Measurements from ENCODE around the gene P3R3URF.

P3R3URF gene

DNA sequence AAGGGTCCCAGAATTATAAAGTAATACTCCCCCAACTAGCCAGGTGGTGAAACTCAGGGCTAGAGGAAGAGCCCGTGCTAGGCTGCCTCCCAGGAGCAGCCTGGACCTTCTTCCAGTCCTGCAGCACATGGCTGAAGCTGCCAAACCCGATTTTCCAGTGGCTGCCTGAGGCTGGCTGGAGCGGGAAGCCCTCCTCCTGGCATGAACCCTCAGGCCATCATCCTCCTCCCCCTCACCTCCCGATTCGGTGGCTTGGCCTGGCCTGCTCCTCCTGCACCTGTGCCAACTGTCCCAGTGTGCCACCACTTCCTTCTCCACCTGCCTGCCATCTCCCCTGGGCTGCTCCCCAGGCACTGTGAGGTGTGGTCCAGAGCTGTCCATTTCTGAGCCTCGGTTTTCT is 4.4 kb downstream of the P3R3URF start:
- no peak for DNase-seq

DNA sequence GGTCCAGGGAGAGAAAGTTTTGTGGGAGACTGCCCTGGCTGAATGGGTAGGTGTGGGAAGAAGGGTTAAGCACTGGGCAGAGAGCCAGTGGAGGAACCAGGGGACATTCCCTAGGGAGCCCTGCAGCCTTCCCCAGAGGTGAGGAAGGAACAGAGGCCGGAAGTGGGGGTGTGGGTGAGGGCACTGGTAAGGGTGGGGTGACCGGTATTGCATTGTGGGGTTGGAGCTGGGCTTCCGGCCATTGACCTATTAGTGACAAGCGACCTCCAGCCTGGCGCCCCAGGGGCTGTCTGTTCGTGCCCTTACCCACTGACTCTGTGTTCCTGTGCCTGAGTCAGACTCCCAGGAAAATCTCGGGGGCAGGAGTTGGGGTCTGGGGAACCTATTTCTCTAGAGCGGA is 4.9 kb downstream of the P3R3URF start:
- DNase-seq = no peak

DNA sequence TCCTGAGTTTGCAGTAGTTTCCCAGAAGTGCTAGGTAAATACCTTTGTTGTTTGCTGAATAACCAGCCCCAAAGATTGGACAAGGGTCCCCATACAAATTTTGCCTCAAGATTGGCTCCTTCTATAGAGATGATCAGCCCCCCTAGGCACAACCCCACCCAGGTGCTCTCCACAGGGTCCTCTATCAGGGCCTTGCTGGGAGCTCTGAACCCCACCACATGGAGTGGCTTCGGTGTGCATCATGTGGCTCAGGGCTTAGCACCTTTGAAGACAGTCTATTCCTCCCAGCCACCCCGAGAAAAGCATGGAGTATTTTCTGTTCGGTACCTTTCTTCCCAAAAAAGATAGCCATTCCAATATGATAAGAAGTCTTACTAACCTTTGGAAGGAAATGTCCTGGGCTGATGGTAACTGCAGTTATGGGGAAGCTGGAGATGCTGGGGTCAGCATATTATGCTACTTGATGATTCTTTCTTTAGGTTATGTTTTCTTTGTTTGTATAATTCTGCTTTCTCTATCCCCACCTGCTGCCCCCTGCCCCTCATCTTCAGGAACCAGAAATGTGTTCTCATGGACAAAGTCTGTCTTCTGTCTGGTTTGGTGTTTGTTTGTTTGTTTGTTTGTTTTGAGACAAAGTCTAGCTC is 6.4 kb downstream of the P3R3URF start:
- DNase-seq = no peak

DNA sequence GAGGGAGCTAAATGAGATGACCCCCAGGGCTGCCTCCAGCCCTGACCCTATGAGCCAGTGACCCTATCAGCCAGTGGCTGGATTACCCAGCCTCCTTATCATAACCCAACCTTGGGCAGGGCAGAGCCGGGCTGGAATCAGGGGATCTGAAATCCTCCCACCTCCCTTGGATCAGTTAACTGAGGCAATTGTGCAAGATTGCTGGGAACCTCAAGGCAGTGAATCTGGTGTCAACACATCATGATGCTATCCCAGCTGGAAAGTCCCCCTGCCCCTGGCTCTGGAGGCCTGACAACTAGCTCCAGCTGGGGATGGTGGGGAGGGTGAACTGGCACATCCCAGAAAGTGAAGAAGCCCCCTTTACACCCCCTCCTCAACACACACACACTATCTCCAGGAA is 7.8 kb downstream of the P3R3URF start:
- DNase-seq = no peak

DNA sequence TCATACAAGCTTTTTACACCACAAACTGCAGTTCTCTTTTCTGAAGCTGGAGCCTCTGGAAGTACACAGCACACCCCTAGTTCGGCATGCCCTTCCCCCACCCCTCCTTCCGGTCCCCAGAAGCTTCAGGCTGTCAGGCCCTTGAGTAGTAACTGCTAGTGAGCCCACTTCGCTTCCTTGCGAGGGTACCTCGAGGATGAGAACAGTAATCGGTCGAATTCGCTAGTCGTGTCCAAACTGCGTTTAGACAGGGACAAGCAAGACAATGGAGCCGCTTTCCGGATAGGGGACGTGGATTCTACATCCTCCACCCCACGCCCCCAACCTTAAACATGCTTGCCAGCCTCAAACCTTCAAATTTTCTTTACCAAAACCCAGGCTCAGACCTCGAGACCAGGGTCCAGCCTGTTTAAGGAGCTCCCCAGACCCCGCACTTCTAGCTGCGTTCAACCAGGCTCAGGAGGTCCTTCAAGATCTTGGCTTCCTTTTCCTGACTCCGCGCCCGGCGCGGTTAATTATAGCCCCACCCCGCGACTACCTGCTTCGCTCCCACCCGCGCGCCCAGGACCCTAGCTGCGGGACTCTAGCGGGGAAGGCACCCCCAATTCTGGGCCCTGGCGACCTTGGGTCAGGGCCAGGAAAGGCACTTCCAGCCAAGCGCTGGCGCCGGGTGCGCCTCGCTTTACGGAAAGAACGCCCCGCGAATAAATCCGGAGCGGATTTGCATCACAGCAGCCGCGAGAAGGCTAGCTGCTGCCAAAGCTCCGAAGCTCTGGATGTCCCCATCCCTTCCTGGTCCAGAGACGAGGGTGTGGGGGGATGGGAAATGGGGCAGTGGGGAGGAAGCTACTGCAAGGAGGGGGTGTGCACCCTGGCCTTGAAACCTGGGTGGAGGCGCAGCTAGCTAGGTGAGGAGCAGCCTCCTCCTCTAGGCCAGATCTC is 9.5 kb downstream of the P3R3URF start:
- DNase-seq = peak; percentile 44

- no peak for DNase-seq
Observed at GRCh38 chr1:46160212-46160611, 16.1 kb downstream of the P3R3URF start.

GRCh38 chr1:46159516-46159915 is 16.8 kb downstream of the P3R3URF start:
- DNase-seq = no peak

- no peak for DNase-seq
Observed at GRCh38 chr1:46158312-46159281, 17.7 kb downstream of the P3R3URF start.

- no peak for DNase-seq
Observed at GRCh38 chr1:46157916-46158311, 18.4 kb downstream of the P3R3URF start.

DNA sequence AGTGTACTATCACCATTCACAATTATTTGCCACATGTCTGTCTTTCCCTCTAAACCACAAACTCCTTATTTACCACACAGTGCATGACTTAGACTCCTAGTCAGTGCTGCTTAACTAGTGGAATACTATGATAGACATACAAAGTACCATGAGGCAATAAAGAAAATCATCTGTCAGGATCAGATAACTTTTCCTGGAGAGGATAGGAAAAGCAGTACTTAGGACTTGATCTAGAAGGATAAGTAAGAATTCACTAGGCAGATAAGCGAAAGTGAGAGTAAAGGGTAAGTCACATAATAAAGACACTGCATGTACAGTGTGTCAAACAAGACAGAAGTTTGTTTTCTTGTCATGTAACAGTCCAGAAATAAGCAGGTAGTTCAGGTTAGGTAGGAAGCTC is 22.6 kb downstream of the P3R3URF start:
- DNase-seq = no peak

- DNase-seq = no peak
Observed at GRCh38 chr1:46153228-46153627, 23.1 kb downstream of the P3R3URF start.

DNA sequence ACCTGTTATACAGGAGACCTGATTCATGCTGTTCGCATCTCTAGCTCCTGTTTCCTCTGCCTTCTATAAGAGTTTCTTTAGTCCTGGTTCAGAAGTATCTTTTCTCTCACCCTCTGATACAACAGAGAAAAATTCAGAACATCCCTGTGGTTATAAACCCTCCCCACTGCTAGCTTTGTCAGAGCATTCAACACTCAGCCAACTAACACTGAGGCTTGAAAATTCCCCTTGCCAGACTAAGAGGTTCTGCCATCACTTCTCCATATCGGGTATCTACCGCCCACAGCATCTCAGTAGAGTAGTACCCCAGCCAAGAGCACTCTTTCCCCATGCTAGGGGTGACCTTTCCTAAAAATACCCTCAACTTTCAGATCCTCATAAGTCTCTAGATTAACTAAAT is 24.3 kb downstream of the P3R3URF start:
- no peak for DNase-seq

GRCh38 chr1:46150085-46150484 is 26.2 kb downstream of the P3R3URF start:
- DNase-seq = no peak

DNA sequence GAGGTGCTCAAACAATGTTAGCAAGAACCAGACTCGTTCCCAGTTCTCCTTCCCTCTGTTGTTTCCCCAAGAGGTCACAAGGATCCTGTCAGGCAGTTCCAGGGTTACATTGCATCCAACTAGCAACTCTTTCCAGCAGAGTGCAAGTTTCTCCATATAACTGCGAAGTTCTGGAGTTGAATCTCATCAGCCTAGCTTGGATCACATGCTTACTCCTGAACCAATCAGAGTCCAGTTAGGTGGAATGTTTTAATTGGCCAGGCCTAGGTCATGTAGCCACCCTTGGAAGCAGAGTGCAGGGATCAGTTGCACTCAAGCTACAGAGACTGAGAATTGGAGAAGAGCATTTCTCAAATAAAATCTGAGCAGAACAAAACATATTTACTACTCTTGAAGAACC is 28.0 kb downstream of the P3R3URF start:
- no peak for DNase-seq

- no peak for DNase-seq
Observed at GRCh38 chr1:46137916-46138315, 38.4 kb downstream of the P3R3URF start.

- DNase-seq = no peak
Observed at GRCh38 chr1:46136711-46137110, 39.6 kb downstream of the P3R3URF start.

DNA sequence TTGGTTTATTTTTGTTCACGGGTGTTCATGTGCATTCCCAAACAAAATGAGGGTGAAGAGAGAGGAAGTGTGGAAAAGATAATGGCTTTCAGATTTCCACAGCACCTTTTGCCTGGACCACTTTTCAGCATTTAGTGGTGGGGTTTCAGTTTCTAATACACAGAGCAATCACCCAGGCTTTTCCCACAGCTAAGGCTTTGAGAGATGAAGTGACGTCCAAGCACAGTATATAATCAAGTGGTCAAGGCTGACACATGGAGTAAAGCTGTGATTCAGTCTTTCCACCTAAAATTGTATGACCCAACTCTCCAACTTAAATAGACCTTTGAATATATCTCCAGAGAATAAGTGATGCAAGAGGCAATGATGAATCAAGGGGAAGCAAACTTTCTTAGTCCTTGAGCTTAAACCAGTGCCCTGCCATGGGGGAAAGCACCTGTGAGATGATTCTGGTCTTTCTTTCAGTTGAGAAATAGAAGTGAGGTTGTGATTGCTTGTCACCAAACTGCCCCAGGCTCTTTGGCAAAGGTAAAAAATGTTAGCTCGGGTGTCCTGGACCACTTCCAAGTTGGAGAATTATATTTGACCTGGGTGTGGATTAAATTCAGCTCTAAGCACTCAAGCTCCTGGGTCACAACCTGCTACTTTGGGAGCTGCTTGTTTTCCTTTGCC is 41.5 kb downstream of the P3R3URF start:
- DNase-seq = no peak

- DNase-seq = no peak
Observed at GRCh38 chr1:46133781-46134350, 42.4 kb downstream of the P3R3URF start.

DNA sequence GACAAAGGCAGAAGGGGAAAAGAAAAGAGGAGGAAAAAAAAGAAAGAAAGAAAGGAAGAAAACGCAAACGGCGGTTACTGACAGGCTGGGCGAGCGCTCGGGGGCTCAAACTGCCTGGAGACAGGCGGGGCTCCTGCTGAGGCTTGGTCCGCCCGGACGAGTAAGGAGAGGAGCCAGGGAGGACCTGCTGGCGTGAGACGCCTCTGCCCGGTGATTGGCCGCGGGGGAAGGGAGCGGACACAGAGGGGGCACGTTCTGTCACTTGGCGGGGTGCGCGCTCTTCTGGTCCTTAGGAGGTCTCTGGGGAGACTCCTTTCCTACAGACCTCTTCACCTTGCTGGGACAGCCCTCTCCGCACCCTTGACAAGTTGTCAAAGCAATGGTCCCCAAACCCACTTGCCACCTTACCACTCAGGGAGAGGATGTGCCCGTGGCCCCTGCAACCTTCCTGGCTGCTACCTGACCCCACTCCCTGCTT is 43.1 kb downstream of the P3R3URF start:
- DNase-seq = no peak

- DNase-seq = peak; percentile 93 to 94
Observed at GRCh38 chr1:46132529-46133180, 43.6 kb downstream of the P3R3URF start, which contains the start of gene PIK3R3. PIK3R3 (minus strand) TSS chr1:46132629; CDS start chr1:46131952, 677 bp downstream.

Measured in CD4-positive, alpha-beta T cell treated with Interleukin-4 for 1 hour (primary cell).